ENCODE measurements around the gene TXNIP.
"Not testable (repeated sequence)": the region's sequence is repeated elsewhere in the genome, so short reads cannot be mapped to it uniquely, and the experiment has no call there.

TXNIP gene, protein sequence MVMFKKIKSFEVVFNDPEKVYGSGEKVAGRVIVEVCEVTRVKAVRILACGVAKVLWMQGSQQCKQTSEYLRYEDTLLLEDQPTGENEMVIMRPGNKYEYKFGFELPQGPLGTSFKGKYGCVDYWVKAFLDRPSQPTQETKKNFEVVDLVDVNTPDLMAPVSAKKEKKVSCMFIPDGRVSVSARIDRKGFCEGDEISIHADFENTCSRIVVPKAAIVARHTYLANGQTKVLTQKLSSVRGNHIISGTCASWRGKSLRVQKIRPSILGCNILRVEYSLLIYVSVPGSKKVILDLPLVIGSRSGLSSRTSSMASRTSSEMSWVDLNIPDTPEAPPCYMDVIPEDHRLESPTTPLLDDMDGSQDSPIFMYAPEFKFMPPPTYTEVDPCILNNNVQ

DNA sequence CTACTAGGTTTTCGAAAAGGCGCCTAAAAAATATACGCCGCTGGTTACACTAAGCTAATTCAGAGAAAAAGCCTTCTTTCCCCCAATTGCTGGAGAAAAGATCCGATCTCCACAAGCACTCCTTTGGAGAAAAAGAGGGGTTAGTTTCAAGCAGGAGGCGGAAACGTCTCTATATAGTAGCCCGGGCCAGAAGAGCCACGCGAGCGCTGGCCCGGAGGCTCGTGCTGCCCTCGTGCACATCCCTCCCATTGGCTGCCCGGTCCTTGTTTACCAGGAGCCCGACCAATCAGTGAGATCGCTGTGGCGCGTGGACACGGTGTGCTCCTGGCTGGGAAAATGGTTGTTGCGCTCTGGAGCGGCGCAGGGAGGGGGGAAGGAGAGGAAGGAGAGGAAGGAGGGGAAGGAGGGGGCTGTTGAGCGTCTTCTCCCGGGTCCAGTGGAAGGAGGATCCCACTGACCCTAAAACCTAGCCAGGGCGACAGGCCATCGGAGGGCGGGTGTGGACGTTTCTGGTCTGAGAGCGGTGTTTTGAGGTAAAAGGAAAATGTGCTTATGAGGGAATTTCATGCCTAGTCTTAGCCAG, at the start of gene TXNIP:
Gene TXNIP (minus strand): TSS at position 147 of the 583 bp plus-strand sequence. CDS start 313 bp downstream, outside the sequence.
- peak; percentile 78 to 81 for DNase-seq (ENCODE audit: low read depth in 2 of 2)

- DNase-seq (ENCODE audit: low read depth in 2 of 2), result no peak
These were observed 43.4 kb upstream of the TXNIP start for GRCh38 chr1:146039844-146040194.

DNA sequence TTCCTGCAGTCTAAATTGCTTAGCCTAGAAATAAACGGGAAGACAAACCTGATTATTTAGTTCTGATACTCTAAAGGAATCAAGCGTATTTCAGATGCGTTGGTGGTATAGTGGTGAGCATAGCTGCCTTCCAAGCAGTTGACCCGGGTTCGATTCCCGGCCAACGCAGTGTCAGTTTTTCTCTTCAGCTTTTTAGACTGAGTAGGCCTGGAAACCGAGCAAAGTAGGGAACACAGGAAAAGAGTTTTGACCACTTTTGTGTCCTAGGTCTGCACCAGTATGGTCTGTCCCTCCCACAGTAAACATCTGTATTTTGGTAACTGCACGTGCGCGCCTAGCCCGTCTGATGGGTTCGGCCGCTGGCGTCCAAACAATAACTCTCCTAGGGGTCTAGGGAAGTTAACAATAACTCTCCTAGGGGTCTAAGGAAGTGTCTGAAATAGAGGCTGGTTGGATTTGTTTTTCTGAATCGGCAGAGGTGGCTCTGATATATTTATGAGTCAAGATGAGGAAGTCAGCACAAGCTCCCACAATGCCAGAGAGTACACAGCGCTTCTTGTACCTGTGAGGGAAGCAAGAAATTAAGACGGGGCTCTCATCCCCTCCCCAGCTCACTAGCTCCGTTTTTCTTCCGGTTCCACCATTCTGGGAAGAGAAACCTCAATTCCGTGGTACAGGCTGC, 40.7 kb upstream of the TXNIP start:
- DNase-seq (ENCODE audit: low read depth in 2 of 2), result peak; percentile 40 to 63

DNA sequence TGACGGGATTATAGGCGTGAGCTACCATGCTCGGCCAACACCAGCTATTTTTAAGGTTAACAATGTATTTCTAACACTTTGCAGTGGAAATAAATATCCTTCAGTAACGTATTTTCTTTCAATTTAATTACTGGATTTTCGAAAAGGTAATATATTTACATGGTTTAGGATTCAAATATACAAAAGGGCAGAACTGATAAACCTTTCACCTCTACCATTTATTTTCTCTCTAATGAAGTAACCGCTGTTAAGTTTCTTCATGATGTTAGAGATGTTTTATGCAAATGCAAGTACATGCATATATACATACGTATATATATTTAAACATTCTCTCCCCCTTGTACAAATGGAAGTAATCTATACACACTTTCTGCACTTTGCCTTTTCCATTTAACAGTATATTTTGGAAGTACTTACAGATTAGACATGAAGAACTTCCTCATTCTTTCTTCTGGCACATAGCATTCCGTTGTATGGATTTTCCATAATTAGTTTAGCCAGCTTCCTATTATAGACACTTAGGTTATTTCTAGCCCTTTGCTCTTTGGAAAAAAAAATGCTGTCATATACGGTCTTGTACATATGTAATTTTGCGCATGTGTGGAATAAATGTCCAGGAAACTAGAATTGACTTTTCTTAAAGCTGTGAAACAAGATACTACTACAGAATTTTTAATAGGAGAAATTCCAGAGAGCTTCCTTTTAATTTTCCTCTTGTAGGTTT, 40.0 kb upstream of the TXNIP start:
- DNase-seq (ENCODE audit: low read depth in 2 of 2), result no peak

DNA sequence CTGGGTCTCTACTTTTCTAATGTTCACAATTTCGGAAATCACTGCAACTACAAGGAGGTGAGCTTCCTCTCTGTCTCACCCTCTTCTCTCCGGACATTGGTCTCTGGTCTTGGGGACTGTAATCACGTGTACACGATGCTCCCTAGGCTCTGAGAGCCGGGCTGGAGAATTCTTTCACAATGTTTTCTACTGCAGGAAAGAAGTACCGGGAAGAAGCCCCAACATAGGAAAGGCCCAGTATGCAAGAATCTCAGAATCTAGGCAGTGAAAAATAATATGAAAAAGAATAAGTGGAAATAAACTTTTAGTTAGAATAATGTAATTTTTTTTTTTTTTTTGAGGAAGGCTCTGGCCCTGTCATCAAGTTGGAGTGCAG, 38.7 kb upstream of the TXNIP start:
- no peak for DNase-seq (ENCODE audit: low read depth in 2 of 2)

GRCh38 chr1:146032631-146033219, 36.3 kb upstream of the TXNIP start:
- DNase-seq (ENCODE audit: low read depth in 2 of 2), result no peak

- no peak for DNase-seq (ENCODE audit: low read depth in 2 of 2)
These were observed 35.1 kb upstream of the TXNIP start for GRCh38 chr1:146031476-146031875.

DNA sequence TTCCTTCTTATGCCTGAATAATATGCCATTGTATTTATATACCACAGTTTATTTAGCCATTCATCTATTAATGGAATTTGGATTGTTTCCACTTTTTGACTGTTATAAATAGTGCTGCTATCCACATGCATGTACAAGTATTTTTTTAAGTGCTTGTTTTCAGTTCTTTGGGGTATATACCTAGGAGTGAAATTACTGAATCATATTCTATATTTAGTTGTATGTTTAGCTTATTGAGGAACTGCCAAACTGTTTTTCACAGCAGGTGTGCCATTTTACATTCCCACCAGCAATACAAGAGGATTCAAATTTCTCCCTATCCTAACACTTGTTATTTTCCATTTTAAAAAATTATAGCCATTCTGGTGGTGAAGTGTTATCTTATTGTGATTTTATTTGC, 32.7 kb upstream of the TXNIP start:
- DNase-seq (ENCODE audit: low read depth in 2 of 2), result no peak

- not testable (repeated sequence) for DNase-seq (ENCODE audit: low read depth in 2 of 2)
These were observed 30.3 kb upstream of the TXNIP start for GRCh38 chr1:146026650-146027049.

GRCh38 chr1:146025787-146026495, 29.6 kb upstream of the TXNIP start:
- not testable (repeated sequence) for DNase-seq (ENCODE audit: low read depth in 2 of 2)

GRCh38 chr1:146022403-146023127, 26.2 kb upstream of the TXNIP start:
- no peak for DNase-seq (ENCODE audit: low read depth in 2 of 2)

GRCh38 chr1:146021622-146022402, 25.4 kb upstream of the TXNIP start, which contains the start of gene HJV:
HJV (minus strand) TSS chr1:146021735; CDS start chr1:146020231, 1,504 bp downstream.
- DNase-seq (ENCODE audit: low read depth in 2 of 2), result no peak

GRCh38 chr1:146021050-146021445, 24.7 kb upstream of the TXNIP start:
- no peak for DNase-seq (ENCODE audit: low read depth in 2 of 2)

DNA sequence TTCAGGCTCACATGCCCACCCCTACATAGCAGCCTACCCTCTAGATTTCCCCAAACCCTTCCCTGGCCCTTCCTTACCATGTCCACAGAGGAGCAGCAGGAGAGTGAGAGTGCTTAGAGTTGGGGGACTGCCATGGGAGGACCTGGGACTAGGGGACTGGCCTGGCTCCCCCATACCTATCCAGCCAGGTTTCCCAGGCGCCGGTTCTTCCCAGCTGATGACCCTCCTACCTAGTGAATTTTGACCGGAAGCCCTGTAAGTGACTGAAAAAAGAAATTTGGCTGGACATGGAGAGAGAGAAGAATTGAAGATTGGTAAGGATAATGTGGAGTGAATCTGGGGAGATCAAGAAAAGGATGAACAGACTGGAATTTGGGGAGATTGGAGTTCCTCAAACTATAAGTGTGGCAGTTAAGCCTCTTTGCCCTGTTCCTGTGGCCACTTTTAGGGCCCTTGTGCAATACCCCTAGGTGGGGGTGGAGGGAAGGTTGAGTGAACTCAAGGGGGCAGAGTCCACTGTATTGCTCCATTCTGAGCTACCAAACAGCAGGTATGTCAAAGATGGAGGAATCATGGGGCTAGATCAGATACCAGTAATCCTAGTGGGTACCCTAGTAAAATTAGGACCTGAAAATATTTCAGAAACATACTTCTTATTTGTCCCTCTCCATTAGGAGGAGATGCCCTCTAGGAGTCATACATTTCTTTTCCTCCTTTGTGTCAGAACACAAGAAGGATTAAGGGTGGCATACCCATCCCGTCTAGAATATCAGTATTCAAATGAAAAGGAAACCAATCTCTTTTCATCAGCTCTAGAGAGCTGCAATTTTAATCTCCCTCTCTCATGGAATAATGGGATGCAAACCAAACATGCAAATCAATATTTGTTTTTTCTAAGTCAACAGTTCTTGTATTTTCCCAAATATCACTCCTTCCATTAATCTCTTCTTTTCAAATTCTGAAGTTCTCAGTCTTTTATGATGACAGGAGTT, 24.0 kb upstream of the TXNIP start:
- no peak for DNase-seq (ENCODE audit: low read depth in 2 of 2)

- DNase-seq (ENCODE audit: low read depth in 2 of 2), result no peak
These were observed 23.1 kb upstream of the TXNIP start for GRCh38 chr1:146019231-146020057.

- no peak for DNase-seq (ENCODE audit: low read depth in 2 of 2)
These were observed 20.5 kb upstream of the TXNIP start for GRCh38 chr1:146016891-146017290.

DNA sequence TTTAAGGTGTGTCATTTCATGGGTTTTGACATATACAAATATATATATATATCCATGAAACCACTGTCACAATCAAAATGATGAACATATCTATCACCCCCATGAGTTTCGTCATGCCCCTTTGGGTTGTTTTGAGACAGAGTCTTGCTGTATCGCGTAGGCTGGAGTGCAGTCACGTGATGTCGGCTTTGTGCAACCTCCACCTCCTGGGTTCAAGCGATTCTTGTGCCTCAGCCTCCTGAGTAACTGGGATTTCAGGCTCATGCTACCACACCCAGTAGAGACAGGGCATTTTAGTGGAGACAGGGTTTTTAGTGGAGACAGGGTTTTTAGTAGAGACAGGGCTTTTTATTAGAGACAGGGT, 17.2 kb upstream of the TXNIP start:
- no peak for DNase-seq (ENCODE audit: low read depth in 2 of 2)

All from stimulated activated CD4-positive, alpha-beta T cell treated with anti-CD3 and anti-CD28 coated beads, Interleukin-1b, Interleukin-23, amount 100 ng/mL, for 1 hour (primary cell).